Hepatocyte (in vitro differentiated cells): ENCODE data around the gene DCDC2B. TPM values are rescaled to one million over a fixed set of nuclear protein-coding genes. Genes with fewer than 3 reads are reported as not detected.

ENCODE experiments used
- DNase-seq: peaks from one replicate; pipeline ENCODE4 v3.0.0-alpha.2; 2016; ENCODE audit warnings: low spot score
- H2AFZ ChIP-seq: fragments of 200-600 bp; sonication (generic); 2 replicates; pipeline ENCODE4 v1.6.0; 2016; ENCODE audit warnings: antibody characterized with exemption, mild to moderate bottlenecking
- H3K27ac ChIP-seq: fragments of 200-600 bp; sonication (generic); 2 replicates; pipeline ENCODE4 v1.5.1; 2016; ENCODE audit warnings: mild to moderate bottlenecking
- H3K27me3 ChIP-seq: fragments of 200-600 bp; sonication (generic); 2 replicates; pipeline ENCODE4 v1.6.1; 2016
- H3K36me3 ChIP-seq: fragments of 200-600 bp; sonication (generic); replicated peaks from 2 replicates; pipeline ENCODE4 v1.5.1; 2016; ENCODE audit warnings: low read depth; ENCODE audit not compliant: insufficient read depth
- H3K4me1 ChIP-seq: fragments of 200-600 bp; sonication (generic); 2 replicates; pipeline ENCODE4 v1.5.1; 2016; ENCODE audit warnings: mild to moderate bottlenecking, moderate library complexity; ENCODE audit not compliant: insufficient read depth
- H3K4me2 ChIP-seq: fragments of 200-600 bp; sonication (generic); 2 replicates; pipeline ENCODE4 v1.6.0; 2016
- H3K4me3 ChIP-seq: fragments of 200-600 bp; sonication (generic); 2 replicates; pipeline ENCODE4 v1.5.1; 2016; ENCODE audit warnings: mild to moderate bottlenecking
- H3K79me2 ChIP-seq: fragments of 200-600 bp; sonication (generic); 2 replicates; pipeline ENCODE4 v1.6.0; 2017; ENCODE audit warnings: mild to moderate bottlenecking
- H3K9me2 ChIP-seq: fragments of 200-600 bp; sonication (generic); replicated peaks from 2 replicates; pipeline ENCODE4 v1.6.0; 2017; ENCODE audit warnings: mild to moderate bottlenecking; ENCODE audit not compliant: insufficient read depth
- H3K9me3 ChIP-seq: fragments of 200-600 bp; sonication (generic); 2 replicates; pipeline ENCODE4 v1.5.1; 2016; ENCODE audit warnings: low read depth, mild to moderate bottlenecking
- H4K20me1 ChIP-seq: fragments of 200-600 bp; sonication (generic); 2 replicates; pipeline ENCODE4 v1.6.0; 2016; ENCODE audit warnings: mild to moderate bottlenecking; ENCODE audit not compliant: insufficient read depth, poor library complexity, severe bottlenecking
- EZH2 ChIP-seq: fragments of 200-600 bp; sonication (generic); IDR thresholded peaks from 2 replicates; pipeline ENCODE4 v1.6.1; 2016; ENCODE audit warnings: antibody characterized with exemption, mild to moderate bottlenecking, borderline replicate concordance
- EZH2phosphoT487 ChIP-seq: fragments of 200-600 bp; sonication (generic); IDR thresholded peaks from one replicate; pipeline ENCODE4 v1.6.1; 2018; ENCODE audit warnings: antibody characterized with exemption, mild to moderate bottlenecking, low read depth, moderate library complexity; ENCODE audit not compliant: unreplicated experiment, severe bottlenecking
- WGBS: methylation state at CpG from one replicate; pipeline ENCODE4 v1.1.6; 2016; ENCODE audit warnings: low lambda C conversion rate; ENCODE audit errors: missing lambda C conversion rate; 5-methylcytosine and 5-hydroxymethylcytosine counted together
- polyA plus RNA-seq: library from polyadenylated mRNA; unstranded; fragments of >200 nt; fragmentation: Nextera tagmentation; extraction: Ambion mirVana; gene quantifications from 2 replicates; pipeline ENCODE4 v1.2.1, GENCODE V29; 2016
- total RNA-seq: library from RNA; depleted of rRNA; stranded (reverse); fragments of >200 nt; gene quantifications from 2 replicates; pipeline ENCODE4 v1.2.3, GENCODE V29; 2014
- TF ChIP-seq, protein P1 (sequence below): fragments of 200-600 bp; sonication (generic); IDR thresholded peaks from 2 replicates; pipeline ENCODE4 v1.5.1; 2016; ENCODE audit warnings: antibody characterized with exemption, mild to moderate bottlenecking; ENCODE audit not compliant: poor library complexity

The DCDC2B gene
- total and polyA plus RNA-seq, 2 experiments from 2014 or later: 0.17 TPM; not detected in 1

DNA sequence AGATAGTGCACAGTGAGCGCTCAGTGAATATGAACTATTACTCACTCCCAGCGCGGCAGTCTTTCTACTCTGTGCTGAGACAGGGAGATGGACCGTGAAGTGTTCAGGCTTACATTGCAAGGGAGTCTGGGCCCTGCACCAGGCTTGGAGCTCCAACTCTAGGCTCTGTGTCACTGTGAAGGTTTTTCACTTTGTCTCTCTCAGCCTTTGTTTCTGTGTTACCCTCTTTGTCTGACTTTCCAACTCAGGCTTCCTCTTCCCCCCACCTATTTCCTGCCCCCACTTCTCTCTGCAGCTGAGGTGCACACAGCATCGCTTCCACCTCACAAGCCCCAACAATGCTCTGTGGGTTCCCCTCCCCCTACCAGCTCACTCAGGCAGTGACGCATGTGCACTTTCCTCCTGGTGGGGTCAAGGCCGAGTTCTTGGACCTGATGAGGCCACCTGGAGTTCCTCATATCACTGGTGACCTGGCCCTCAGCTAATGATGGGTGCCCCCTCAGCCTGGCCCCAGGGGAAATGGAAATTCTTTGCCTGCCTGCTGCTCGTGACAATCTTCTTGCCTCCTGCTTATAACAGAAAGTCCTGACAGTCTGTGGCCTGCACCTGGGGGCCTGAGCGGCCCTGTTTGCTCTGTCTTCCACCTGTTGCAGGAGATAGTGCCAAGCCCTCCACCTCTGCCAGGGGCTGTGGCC lies 41.1 kb downstream of the DCDC2B start:
- Histone ChIP-seq H3K4me3 (no peak overlapping the region), H3K27ac (no peak overlapping the region), H3K4me2 (no peak overlapping the region), H3K27me3 (no peaks in the 10 kb centered on the region), H3K79me2 (no peaks in the 10 kb centered on the region), H2AFZ (no peak overlapping the region), H3K9me2 (no peaks in the 10 kb centered on the region), H3K36me3 (no peaks in the 10 kb centered on the region), H3K4me1 (peaks cover 4% of the 10 kb centered on the region), H3K9me3 (no peaks in the 10 kb centered on the region), H4K20me1 (no peaks in the 10 kb centered on the region)
- TF ChIP-seq EZH2phosphoT487 (no peak), EZH2 (no peak)
- TF ChIP-seq, protein P1, sequence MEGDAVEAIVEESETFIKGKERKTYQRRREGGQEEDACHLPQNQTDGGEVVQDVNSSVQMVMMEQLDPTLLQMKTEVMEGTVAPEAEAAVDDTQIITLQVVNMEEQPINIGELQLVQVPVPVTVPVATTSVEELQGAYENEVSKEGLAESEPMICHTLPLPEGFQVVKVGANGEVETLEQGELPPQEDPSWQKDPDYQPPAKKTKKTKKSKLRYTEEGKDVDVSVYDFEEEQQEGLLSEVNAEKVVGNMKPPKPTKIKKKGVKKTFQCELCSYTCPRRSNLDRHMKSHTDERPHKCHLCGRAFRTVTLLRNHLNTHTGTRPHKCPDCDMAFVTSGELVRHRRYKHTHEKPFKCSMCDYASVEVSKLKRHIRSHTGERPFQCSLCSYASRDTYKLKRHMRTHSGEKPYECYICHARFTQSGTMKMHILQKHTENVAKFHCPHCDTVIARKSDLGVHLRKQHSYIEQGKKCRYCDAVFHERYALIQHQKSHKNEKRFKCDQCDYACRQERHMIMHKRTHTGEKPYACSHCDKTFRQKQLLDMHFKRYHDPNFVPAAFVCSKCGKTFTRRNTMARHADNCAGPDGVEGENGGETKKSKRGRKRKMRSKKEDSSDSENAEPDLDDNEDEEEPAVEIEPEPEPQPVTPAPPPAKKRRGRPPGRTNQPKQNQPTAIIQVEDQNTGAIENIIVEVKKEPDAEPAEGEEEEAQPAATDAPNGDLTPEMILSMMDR: no peak
- DNase-seq: peak; percentile 45
- WGBS: 67% methylated on average over 9 of the region's 9 CpGs

DNA sequence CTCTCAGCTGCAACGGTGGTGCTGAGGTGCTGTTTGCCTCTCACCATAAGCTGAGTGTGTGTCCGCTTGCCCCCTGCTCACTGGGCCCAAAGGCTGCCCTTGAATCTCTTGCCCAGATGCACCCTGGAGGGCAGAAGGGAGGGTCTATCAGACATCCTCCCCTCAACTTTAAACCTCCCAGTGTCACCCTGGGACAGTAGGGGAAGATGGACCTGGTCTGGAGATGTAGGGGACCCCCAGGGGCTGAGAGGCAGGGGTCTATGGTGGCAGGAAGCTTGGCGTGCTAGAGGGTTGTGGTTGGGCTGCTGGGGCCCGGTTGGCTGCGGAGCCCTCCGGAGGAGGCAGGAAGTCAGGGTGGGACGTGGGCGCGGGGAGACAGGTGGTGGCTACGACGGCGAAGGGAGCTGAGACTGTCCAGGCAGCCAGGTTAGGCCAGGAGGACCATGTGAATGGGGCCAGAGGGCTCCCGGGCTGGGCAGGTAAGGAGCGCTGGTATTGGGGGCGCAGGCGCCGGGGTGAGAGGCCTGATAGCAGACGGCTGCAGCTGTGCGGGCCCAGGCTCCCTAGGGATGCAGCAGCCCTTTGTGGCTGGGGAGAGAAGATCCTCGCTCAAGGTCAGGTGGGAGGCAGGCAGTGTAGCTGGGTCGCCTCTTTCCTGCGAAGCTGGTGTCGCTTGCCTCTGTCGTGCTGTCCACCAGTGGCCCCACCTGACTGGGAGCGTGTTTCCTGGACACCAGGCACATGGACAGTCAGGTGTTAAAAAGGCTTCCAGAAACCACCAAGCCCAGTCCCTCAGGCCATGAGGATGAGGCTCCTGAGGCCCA lies 42.2 kb downstream of the DCDC2B start, which contains the start of gene LCK:
LCK (plus strand) TSS at position 373 of the 824 bp plus-strand sequence. CDS start 23,065 bp downstream, outside the sequence.
- no peak for DNase-seq
- H3K4me3 ChIP-seq: no peak within 1 kb of the TSS
- TF ChIP-seq EZH2: no peak
- TF ChIP-seq, protein P1: no peak
- TF ChIP-seq EZH2phosphoT487: no peak
- 89% methylated on average over 25 of the region's 25 CpGs for WGBS
- H3K27ac ChIP-seq: no peak within 1 kb of the TSS
- H3K36me3 ChIP-seq: no peaks in the 10 kb centered on the region
- no peaks in the 10 kb centered on the region for H4K20me1 ChIP-seq
- no peak within 1 kb of the TSS for H3K4me2 ChIP-seq
- H3K27me3 ChIP-seq: no peaks in the 10 kb centered on the region
- peaks cover 4% of the 10 kb centered on the region for H3K4me1 ChIP-seq
- no peaks in the 10 kb centered on the region for H3K9me2 ChIP-seq
- no peaks in the 10 kb centered on the region for H3K9me3 ChIP-seq
- H2AFZ ChIP-seq: no peak within 1 kb of the TSS
- no peaks in the 10 kb centered on the region for H3K79me2 ChIP-seq

DNA sequence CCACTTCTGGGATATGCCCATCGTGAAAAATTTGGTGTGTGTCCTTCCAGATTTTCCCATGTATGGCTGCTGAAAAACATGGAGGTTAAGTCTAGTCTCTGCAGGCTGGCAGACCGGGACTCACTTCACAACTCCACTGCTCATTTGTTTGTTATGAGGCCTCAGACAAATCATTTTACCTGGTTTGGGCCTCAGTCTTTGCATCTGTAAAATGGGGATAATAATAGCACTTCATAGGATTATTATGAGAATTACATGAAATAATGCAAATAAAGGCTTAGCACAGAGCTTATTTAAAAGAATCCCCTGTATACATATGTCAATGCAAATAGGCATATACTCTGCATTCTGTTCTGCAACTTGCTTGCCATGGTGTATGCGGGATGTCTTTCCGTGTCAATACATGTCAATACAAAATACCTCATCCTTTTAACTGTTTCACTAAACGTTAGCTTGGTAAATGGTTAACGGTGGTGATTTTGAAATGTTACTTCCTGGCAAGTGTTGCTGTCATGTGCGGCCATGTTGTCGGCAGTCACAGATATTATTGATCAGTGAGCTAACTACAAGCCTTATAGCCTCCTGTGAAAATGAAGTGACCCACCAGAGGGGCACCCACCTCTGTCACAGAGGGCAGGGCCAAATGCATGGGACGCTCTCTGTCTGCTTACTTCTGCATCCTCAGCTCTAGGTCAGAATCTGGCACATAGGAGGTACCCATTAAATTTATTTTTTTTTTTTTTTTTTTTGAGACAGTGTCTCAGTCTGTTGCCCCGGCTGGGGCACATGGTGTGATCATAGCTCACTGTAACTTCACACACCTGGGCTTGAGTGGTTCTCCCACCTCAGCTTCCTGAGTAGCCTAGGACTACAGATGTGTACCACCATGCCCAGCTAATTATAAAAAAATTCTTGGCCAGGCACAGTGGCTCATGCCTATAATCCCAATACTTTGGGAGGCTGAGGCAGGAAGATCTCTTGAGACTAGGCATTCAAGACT lies 46.5 kb downstream of the DCDC2B start:
- no peaks in the 10 kb centered on the region for H3K9me2 ChIP-seq
- TF ChIP-seq EZH2phosphoT487: no peak
- no peak for TF ChIP-seq EZH2
- TF ChIP-seq, protein P1: no peak
- no peaks in the 10 kb centered on the region for H3K36me3 ChIP-seq
- H2AFZ ChIP-seq: no peak overlapping the region
- H4K20me1 ChIP-seq: no peaks in the 10 kb centered on the region
- H3K27me3 ChIP-seq: no peaks in the 10 kb centered on the region
- no peaks in the 10 kb centered on the region for H3K9me3 ChIP-seq
- no peak for DNase-seq
- WGBS: 88% methylated on average over 10 of the region's 10 CpGs
- H3K4me2 ChIP-seq: no peak overlapping the region
- no peaks in the 10 kb centered on the region for H3K4me1 ChIP-seq
- no peaks in the 10 kb centered on the region for H3K79me2 ChIP-seq
- no peak overlapping the region for H3K27ac ChIP-seq
- H3K4me3 ChIP-seq: no peak overlapping the region
